ENCODE data around the gene MFAP5.
"Not testable (repeated sequence)": the region's sequence is repeated elsewhere in the genome, so short reads cannot be mapped to it uniquely, and the experiment has no call there.

Gene MFAP5

DNA sequence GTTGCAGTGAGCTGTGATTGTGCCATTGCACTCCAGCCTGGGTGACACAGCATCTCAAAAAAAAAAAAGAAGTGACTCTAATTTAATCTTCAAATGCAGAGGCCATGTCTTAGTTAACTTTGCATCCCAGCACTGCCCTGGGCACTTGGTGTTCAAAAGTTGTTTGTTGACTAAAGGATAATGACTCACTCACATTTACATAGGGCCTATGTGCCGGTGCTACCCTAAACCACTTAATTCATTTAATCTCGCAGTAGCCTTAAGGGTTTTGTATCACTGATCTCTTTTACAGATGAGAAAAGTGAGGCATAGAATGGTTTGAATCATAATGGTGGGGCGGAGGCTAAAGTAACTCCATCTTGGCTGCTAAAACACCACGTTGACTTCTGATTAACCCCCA is 23.7 kb downstream of the MFAP5 start:
- Histone ChIP-seq H3K36me3 (no peaks in the 10 kb centered on the region), H3K4me3 (ENCODE audit: low read depth in 1 of 2, low read length in 1 of 2) (no peak overlapping the region), H3K27me3 (no peaks in the 10 kb centered on the region), H3K4me1 (ENCODE audit: control insufficient read depth in 1 of 2, insufficient read depth in 1 of 2, low read depth in 1 of 2, low read length in 1 of 2) (no peaks in the 10 kb centered on the region), H3K27ac (no peak overlapping the region), H3K9me3 (no peaks in the 10 kb centered on the region)
- TF ChIP-seq, protein P1, sequence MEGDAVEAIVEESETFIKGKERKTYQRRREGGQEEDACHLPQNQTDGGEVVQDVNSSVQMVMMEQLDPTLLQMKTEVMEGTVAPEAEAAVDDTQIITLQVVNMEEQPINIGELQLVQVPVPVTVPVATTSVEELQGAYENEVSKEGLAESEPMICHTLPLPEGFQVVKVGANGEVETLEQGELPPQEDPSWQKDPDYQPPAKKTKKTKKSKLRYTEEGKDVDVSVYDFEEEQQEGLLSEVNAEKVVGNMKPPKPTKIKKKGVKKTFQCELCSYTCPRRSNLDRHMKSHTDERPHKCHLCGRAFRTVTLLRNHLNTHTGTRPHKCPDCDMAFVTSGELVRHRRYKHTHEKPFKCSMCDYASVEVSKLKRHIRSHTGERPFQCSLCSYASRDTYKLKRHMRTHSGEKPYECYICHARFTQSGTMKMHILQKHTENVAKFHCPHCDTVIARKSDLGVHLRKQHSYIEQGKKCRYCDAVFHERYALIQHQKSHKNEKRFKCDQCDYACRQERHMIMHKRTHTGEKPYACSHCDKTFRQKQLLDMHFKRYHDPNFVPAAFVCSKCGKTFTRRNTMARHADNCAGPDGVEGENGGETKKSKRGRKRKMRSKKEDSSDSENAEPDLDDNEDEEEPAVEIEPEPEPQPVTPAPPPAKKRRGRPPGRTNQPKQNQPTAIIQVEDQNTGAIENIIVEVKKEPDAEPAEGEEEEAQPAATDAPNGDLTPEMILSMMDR (IDR thresholded peaks at IDR 0.05), result no peak

DNA sequence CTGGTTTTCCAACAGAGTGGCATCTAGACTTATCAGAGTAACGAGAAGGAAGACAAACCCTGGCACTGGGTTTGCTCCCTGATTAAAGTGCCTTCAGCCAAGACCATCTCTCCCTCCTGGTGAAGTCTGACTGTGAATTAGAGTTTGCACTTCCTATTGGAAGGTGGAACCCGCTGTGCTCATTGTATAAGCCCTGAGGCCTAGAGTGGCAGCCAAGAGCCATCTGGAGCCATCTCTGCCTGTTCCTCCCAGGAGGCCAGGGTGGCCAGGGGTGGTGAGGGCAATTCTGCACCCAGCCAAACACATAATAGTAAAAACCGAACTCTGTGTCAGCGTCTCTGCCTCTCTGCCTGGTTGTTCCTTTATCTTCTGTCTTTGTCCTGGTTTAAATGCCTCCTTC is 25.0 kb downstream of the MFAP5 start:
- Histone ChIP-seq H3K36me3 (no peaks in the 10 kb centered on the region), H3K4me1 (ENCODE audit: control insufficient read depth in 1 of 2, insufficient read depth in 1 of 2, low read depth in 1 of 2, low read length in 1 of 2) (no peaks in the 10 kb centered on the region), H3K27ac (no peak overlapping the region), H3K4me3 (ENCODE audit: low read depth in 1 of 2, low read length in 1 of 2) (no peak overlapping the region), H3K9me3 (no peaks in the 10 kb centered on the region), H3K27me3 (no peaks in the 10 kb centered on the region)
- TF ChIP-seq, protein P1 (IDR thresholded peaks at IDR 0.05), result no peak

DNA sequence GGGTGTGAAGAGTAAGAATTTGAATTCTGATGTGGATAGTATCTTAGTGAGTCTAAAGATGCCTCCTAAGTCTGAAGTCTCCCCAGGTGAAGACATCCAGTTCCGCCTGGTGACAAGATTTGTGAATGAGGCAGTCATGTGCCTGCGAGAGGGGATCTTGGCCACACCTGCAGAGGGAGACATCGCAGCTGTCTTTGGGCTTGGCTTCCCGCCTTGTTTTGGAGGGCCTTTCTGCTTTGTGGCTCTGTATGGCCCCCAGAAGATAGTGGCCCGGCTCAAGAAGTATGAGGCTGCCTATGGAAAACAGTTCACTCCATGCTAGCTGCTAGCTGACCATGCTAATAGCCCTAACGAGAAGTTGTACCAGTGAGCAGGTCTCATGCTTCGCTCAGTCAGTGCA is 25.4 kb downstream of the MFAP5 start:
- Histone ChIP-seq H3K9me3 (no peaks in the 10 kb centered on the region), H3K27me3 (no peaks in the 10 kb centered on the region), H3K4me3 (ENCODE audit: low read depth in 1 of 2, low read length in 1 of 2) (no peak overlapping the region), H3K4me1 (ENCODE audit: control insufficient read depth in 1 of 2, insufficient read depth in 1 of 2, low read depth in 1 of 2, low read length in 1 of 2) (no peaks in the 10 kb centered on the region), H3K27ac (no peak overlapping the region), H3K36me3 (no peaks in the 10 kb centered on the region)
- TF ChIP-seq, protein P1 (IDR thresholded peaks at IDR 0.05), result no peak

DNA sequence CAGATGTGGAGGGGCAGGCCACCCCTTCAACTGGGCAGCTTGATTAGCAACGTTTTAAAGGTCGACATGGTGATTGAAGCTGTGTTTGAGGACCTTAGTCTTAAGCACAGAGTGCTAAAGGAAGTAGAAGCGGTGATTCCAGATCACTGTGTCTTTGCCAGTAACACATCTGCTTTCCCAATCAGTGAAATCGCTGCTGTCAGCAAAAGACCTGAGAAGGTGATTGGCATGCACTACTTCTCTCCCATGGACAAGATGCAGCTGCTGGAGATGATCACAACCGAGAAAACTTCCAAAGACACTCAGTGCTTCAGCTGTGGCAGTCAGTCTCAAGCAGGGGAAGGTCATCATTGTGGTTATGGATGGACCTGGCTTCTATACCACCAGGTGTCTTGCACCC is 26.0 kb downstream of the MFAP5 start:
- no peaks in the 10 kb centered on the region for H3K9me3 ChIP-seq
- H3K27me3 ChIP-seq, result no peaks in the 10 kb centered on the region
- H3K4me3 ChIP-seq (ENCODE audit: low read depth in 1 of 2, low read length in 1 of 2), result no peak overlapping the region
- no peak overlapping the region for H3K27ac ChIP-seq
- H3K36me3 ChIP-seq, result no peaks in the 10 kb centered on the region
- TF ChIP-seq, protein P1 (IDR thresholded peaks at IDR 0.05), result no peak
- H3K4me1 ChIP-seq (ENCODE audit: control insufficient read depth in 1 of 2, insufficient read depth in 1 of 2, low read depth in 1 of 2, low read length in 1 of 2), result no peaks in the 10 kb centered on the region

DNA sequence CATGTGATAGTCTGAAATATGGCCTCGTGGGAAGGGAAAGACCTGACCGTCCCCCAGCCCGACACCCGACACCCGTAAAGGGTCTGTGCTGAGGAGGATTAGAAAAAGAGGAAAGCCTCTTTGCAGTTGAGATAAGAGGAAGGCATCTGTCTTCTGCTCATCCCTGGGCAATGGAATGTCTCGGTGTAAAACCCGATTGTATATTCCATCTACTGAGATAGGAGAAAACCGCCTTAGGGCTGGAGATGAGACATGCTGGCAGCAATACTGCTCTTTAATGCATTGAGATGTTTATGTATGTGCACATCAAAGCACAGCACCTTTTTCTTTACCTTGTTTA is 26.6 kb downstream of the MFAP5 start:
- not testable (repeated sequence) for H3K4me3 ChIP-seq (ENCODE audit: low read depth in 1 of 2, low read length in 1 of 2); H3K9me3 ChIP-seq; H3K27ac ChIP-seq; H3K36me3 ChIP-seq; H3K4me1 ChIP-seq (ENCODE audit: control insufficient read depth in 1 of 2, insufficient read depth in 1 of 2, low read depth in 1 of 2, low read length in 1 of 2); H3K27me3 ChIP-seq

DNA sequence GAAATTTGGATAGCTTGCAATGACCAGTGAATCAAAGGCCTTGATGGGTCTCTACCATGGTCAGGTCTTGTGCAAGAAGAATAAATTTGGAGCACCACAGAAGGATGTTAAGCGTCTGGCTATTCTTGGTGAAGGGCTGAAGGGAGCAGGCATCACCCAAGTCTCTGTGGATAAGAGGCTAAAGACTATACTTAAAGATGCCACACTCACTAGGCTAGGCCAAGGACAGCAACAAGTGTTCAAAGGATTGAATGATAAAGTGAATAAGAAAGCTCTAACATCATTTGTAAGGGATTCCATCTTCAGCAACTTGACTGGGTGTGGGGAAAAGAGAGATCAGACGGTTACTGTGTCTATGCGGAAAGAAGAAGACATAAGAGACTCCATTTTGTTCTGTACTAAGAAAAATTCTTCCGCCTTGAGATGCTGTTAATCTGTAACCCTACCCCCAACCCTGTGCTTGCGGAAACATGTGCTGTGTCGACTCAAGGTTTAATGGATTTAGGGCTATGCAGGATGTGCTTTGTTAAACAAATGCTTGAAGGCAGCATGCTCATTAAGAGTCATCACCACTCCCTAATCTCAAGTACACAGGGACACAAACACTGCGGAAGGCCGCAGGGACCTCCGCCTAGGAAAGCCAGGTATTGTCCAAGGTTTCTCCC is 27.2 kb downstream of the MFAP5 start:
- not testable (repeated sequence) for H3K4me1 ChIP-seq (ENCODE audit: control insufficient read depth in 1 of 2, insufficient read depth in 1 of 2, low read depth in 1 of 2, low read length in 1 of 2); H3K4me3 ChIP-seq (ENCODE audit: low read depth in 1 of 2, low read length in 1 of 2); H3K9me3 ChIP-seq; H3K36me3 ChIP-seq; H3K27me3 ChIP-seq; H3K27ac ChIP-seq

DNA sequence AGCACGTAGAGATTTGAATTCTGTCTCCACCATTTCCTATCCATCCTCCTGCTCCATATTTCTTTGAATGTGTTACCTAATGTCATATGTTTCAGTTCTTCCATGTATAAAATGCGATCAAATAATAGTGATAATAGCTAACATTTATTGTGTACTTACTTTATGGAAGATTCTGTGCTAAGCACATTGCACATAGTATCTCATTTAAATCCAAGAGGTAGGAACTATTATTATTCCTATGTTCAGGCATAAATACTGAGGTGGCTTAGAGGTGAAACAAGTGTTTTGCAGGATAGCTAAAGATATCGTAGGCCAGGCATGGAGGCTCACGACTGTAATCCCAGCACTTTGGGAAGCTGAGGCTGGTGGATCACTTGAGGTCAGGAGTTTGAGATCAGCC is 32.5 kb downstream of the MFAP5 start:
- TF ChIP-seq, protein P1 (IDR thresholded peaks at IDR 0.05), result no peak
- no peak overlapping the region for H3K4me3 ChIP-seq (ENCODE audit: low read depth in 1 of 2, low read length in 1 of 2)
- no peaks in the 10 kb centered on the region for H3K4me1 ChIP-seq (ENCODE audit: control insufficient read depth in 1 of 2, insufficient read depth in 1 of 2, low read depth in 1 of 2, low read length in 1 of 2)
- H3K36me3 ChIP-seq, result no peaks in the 10 kb centered on the region
- no peak overlapping the region for H3K27ac ChIP-seq
- H3K27me3 ChIP-seq, result no peaks in the 10 kb centered on the region
- no peaks in the 10 kb centered on the region for H3K9me3 ChIP-seq

Measured in neutrophil (primary cell).